NCI-H69 (cell line): ENCODE measurements around the gene POLR2L.

Source experiments
- DNase-seq: peaks from one replicate; lab custom pipeline; 2025; lab: John Stamatoyannopoulos, UW

POLR2L gene

GRCh38 chr11:838441-839279 is 3.7 kb downstream of the POLR2L start:
- DNase-seq = peak; percentile 88

GRCh38 chr11:837990-838307 is 4.4 kb downstream of the POLR2L start:
- no peak for DNase-seq

- no peak for DNase-seq
Observed at GRCh38 chr11:837189-837989, 4.9 kb downstream of the POLR2L start.

GRCh38 chr11:836700-837099 is 5.6 kb downstream of the POLR2L start:
- DNase-seq = no peak

- no peak for DNase-seq
Observed at GRCh38 chr11:836274-836673, 6.1 kb downstream of the POLR2L start.

GRCh38 chr11:834371-835316 is 7.7 kb downstream of the POLR2L start:
- peak; percentile 48 for DNase-seq

- peak; percentile 40 for DNase-seq
Observed at GRCh38 chr11:833849-834311, 8.4 kb downstream of the POLR2L start.

GRCh38 chr11:833114-833791 is 9.1 kb downstream of the POLR2L start:
- DNase-seq = peak; percentile 70

- DNase-seq = peak; percentile 85
Observed at GRCh38 chr11:832529-833113, 9.7 kb downstream of the POLR2L start, which contains the start of gene CD151. Gene CD151 (plus strand): TSS chr11:832952. CDS start chr11:836070, 3,118 bp downstream.

GRCh38 chr11:831961-832528 is 10.3 kb downstream of the POLR2L start:
- no peak for DNase-seq

GRCh38 chr11:831118-831864 is 11.0 kb downstream of the POLR2L start:
- peak; percentile 70 for DNase-seq

- DNase-seq = peak; percentile 93
Observed at GRCh38 chr11:830295-831117, 11.8 kb downstream of the POLR2L start.

GRCh38 chr11:829847-830294 is 12.5 kb downstream of the POLR2L start:
- DNase-seq = peak; percentile 68

- no peak for DNase-seq
Observed at GRCh38 chr11:829176-829846, 13.0 kb downstream of the POLR2L start.

- DNase-seq = no peak
Observed at GRCh38 chr11:828506-829175, 13.7 kb downstream of the POLR2L start.

- no peak for DNase-seq
Observed at GRCh38 chr11:827897-828192, 14.5 kb downstream of the POLR2L start, which contains the start of gene CRACR2B. Gene CRACR2B (plus strand): TSS chr11:827919. CDS start chr11:828608, 689 bp downstream.

GRCh38 chr11:827146-827896 is 15.0 kb downstream of the POLR2L start:
- DNase-seq = peak; percentile 49
